ENCODE data around the gene ZNF219. TPM values are rescaled to one million over a fixed set of nuclear protein-coding genes. Genes with fewer than 3 reads are reported as not detected.

ZNF219 gene
- total RNA-seq, 1 experiment from 2014 or later: 149 TPM

- TF ChIP-seq E2F5 (CRISPR knock-in tag; IDR thresholded peaks at IDR 0.05): no peak
- TF ChIP-seq CBFB (CRISPR knock-in tag; IDR thresholded peaks at IDR 0.05; ENCODE audit: low read depth): no peak
- TF ChIP-seq JUN (CRISPR knock-in tag; IDR thresholded peaks at IDR 0.05): 0 out of 2 replicates have a peak, but pooled peaks have one; percentile 56
- peak; percentile 66; the same call in 1 of the 2 replicates for TF ChIP-seq USF1 (CRISPR knock-in tag; IDR thresholded peaks at IDR 0.05)
- peak; percentile 73; the same call in 1 of the 2 replicates for TF ChIP-seq SMAD4 (CRISPR knock-in tag; IDR thresholded peaks at IDR 0.05)
- TF ChIP-seq CREM (CRISPR knock-in tag; IDR thresholded peaks at IDR 0.05): 0 out of 2 replicates have a peak, but pooled peaks have one; percentile 37
Measured at GRCh38 chr14:21095430-21096205, 2.8 kb downstream of the ZNF219 start (continued).

- peak overlapping the region; percentile 66 for H3K4me3 Mint-ChIP-seq
- ATAC-seq (peak; percentile 38), DNase-seq (ENCODE audit: low spot score) (peak; percentile 78)
- POLR2A ChIA-PET: interaction anchor here (0.6 to 7.0 kb wide), 13 partner anchors 10 to 454 kb away, joined by 3 to 74 read pairs (median 3); partner anchors contain the start of genes ARHGEF40 and SALL2
- H3K36me3 Mint-ChIP-seq: peaks cover 32% of the 10 kb centered on the region
- peaks cover 58% of the 10 kb centered on the region for H3K4me1 Mint-ChIP-seq
- CTCF ChIA-PET: interaction anchor here (0.6 to 7.5 kb wide), 25 partner anchors 10 to 437 kb away, joined by 3 to 321 read pairs (median 4); partner anchors contain the start of genes ARHGEF40 and TMEM253
- no peaks in the 10 kb centered on the region for H3K9me3 Mint-ChIP-seq
- peak overlapping the region; percentile 94 for H3K27ac Mint-ChIP-seq
- H3K27me3 Mint-ChIP-seq (ENCODE audit: low read depth): no peaks in the 10 kb centered on the region
- TF ChIP-seq ETV6 (CRISPR knock-in tag; IDR thresholded peaks at IDR 0.05): peak; percentile 22; the same call in 1 of the 2 replicates
- 0 out of 2 replicates have a peak, but pooled peaks have one; percentile 38 for TF ChIP-seq CTCF (IDR thresholded peaks at IDR 0.05)
- TF ChIP-seq PRDM15 (CRISPR knock-in tag; IDR thresholded peaks at IDR 0.05): peak; percentile 60; the same call in 1 of the 2 replicates
- no peak for TF ChIP-seq JAZF1 (CRISPR knock-in tag; IDR thresholded peaks at IDR 0.05)
- TF ChIP-seq TEAD1 (CRISPR knock-in tag; IDR thresholded peaks at IDR 0.05): 0 out of 2 replicates have a peak, but pooled peaks have one; percentile 21
- peak; percentile 31 for TF ChIP-seq MAX (CRISPR knock-in tag; IDR thresholded peaks at IDR 0.05)
- TF ChIP-seq RORB (CRISPR knock-in tag; IDR thresholded peaks at IDR 0.05): no peak
- no peak for TF ChIP-seq STAT6 (CRISPR knock-in tag; conservative IDR thresholded peaks at IDR 0.05; ENCODE audit: low read depth)
- TF ChIP-seq USF2 (CRISPR knock-in tag; IDR thresholded peaks at IDR 0.05): 0 out of 2 replicates have a peak, but pooled peaks have one; percentile 11
- TF ChIP-seq SP1 (CRISPR knock-in tag; conservative IDR thresholded peaks at IDR 0.05): peak; percentile 51; the same call in 1 of the 2 replicates
Measured at GRCh38 chr14:21093769-21094681, 4.4 kb downstream of the ZNF219 start.

Measured in WTC11 (cell line).